GM21423 (cell line): Measurements from ENCODE around the gene SPATS2L.

Experiments used
- ATAC-seq: cut with Tn5 transposase; IDR thresholded peaks from one replicate; pipeline ENCODE4 v1.9.1; 2021; ENCODE audit warnings: mild to moderate bottlenecking, moderate library complexity; ENCODE audit not compliant: unreplicated experiment

Gene SPATS2L, protein sequence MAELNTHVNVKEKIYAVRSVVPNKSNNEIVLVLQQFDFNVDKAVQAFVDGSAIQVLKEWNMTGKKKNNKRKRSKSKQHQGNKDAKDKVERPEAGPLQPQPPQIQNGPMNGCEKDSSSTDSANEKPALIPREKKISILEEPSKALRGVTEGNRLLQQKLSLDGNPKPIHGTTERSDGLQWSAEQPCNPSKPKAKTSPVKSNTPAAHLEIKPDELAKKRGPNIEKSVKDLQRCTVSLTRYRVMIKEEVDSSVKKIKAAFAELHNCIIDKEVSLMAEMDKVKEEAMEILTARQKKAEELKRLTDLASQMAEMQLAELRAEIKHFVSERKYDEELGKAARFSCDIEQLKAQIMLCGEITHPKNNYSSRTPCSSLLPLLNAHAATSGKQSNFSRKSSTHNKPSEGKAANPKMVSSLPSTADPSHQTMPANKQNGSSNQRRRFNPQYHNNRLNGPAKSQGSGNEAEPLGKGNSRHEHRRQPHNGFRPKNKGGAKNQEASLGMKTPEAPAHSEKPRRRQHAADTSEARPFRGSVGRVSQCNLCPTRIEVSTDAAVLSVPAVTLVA

DNA sequence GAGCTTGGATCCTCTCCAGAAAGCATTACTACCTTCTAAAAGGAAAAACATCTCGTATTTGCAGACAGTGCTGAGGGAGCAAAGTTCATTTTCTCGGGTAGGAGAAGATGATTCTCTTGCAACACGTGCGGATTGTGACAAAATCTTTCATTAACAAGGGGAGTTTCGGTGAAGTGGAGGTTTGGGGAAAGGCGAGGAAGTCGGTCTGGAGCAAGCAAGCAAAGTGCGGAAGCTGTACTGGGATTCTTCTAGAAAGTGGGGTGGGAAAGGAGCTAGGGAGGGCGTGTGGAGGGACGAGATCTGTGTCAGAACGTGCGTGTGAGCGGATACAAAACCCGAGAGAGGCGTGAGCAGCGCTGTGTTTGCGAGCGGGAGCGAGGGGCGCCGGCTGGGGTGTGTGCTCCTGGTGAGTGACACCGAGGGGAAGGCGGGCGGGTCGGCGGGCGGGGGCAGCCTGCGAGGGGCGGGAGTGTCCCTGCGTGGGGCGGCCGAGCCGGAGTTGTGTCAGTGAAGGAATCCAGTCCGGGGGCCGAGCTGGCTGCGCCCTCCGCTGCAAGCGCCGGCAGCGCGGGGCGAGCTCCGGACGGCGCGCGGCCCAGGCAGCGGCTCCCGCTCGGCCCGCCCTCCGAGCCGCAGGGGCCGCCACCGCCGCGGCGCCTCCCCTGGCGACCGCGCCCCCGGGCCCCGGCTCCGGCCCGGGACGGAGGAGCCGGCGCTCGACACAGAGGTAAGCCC is at the start of gene SPATS2L:
Gene SPATS2L (plus strand): TSS at position 498 of the 735 bp plus-strand sequence. CDS start 82,552 bp downstream, outside the sequence.
- peak; percentile 50 for ATAC-seq

DNA sequence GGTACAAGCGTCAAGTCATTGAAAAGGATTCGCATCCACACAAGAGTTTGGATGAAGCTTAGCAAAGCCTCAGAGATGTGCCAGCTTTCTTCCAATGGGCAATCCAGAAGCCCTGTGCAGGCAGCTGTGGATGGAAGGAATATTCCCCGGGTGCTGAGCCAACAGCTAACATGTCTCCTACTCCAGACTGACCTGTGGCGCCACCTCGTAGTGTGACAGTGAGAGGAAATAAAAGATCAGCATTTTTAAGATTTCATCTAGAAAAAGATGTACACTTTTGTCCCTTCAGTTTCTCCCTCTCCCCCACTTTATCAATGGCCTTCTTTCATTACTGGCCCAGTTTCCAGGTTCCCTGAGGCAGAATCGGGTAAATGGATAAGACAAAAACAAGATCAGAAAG is 48.9 kb upstream of the SPATS2L start:
- ATAC-seq, result no peak

DNA sequence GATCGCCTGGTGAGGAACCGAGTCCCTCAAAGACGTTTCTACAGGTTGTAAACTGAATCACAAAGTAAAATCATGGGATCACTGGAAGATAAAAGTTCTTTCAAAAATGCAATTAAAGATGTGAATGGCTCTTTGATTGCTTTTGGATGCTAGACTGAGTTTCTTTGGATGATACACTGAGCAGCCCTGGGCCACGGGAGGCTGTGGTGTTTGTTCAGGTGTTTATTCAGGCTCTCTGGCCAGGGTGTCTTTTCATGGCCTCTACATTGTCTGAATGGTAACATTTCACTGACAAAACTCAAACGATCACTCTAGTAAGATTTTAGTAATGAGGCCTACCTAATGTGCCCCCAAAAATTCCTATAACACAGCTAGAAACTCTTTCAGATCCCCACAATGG is 48.4 kb upstream of the SPATS2L start:
- ATAC-seq, result no peak

DNA sequence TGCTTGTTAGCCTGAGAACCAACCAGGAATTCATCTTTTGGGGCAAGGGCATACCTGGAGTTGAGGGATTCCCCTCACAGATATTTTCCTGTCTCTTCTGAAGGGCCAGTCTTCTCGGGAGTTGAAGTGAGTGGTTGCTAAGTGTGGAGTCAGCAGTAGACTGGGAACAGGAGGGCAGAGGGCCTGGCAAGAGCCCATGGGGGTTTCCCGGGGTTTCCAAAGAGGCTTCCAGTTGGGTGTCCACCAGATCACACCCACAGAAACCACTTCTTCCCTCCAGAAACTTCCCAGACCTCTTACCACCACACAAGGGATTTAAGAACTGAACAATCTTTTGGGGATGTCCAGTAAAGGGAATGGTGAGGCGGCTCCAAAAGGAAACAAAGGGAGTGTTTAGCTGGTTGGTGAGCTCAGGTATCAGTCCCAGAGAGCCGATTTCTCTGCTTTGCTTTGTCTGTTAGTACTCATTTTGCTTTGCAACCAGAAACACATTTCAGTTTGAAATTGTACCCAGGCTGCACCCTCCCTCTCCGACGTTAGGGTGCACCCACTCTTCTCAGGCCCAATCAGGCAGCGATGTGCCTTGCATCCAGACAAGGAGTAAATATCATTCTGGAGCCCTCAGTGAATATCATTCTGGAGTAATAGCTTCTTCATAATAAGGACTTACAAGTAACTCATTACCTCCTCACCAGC is 47.5 kb upstream of the SPATS2L start:
- no peak for ATAC-seq

DNA sequence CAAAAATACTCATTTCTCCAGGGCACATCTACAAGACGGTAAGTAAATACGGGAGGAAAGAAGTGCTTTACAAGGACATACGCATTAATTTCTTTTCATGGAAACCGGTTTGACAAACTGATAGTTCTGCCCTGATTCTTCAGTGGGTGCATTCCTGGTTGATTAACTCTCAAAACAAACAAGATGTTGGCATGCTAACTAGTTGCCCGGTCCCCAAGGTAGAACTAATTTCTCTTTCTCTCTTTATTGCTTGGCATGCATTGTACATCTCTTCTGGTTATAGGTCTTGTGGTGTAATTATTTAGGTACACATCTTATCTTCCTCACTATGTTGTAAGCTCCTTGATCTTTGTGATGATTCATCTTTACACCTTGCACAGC is 46.9 kb upstream of the SPATS2L start:
- ATAC-seq, result no peak

DNA sequence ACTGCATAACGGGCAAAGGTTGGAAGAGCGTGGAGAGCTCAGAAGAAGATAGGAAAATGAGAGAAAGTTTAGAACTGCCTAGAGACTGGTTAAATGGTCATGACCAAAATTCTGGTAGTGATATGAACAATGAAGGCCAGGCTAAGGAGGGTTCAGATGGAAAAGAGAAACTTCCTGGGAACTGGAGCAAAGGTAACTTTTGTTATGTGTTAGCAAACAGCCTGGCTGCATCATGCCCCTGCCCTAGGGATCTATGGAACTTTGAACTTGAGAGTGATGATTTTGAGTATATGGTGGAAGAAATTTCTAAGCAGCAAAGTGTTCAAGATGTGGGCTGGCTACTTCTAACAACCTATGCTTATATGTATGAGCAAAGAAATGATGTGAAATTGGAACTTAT is 44.4 kb upstream of the SPATS2L start:
- ATAC-seq, result no peak

DNA sequence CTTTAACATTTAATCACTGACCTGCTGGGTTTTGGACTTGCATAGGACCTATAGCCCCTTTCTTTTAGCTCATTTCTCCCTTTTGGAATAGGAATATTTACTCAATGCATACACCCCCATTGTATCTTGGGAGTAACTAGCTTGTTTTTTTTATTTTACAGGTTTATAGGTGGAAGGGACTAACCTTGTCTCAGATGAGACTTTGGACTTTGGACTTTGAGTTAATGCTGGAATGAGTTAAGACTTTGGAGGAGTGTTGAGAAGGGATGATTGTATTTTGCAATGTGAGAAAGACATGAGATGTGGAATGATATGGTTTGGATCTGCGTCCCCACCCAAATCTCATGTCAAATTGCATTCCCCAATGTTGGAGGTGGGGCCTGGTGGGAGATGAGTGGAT is 43.2 kb upstream of the SPATS2L start:
- no peak for ATAC-seq

DNA sequence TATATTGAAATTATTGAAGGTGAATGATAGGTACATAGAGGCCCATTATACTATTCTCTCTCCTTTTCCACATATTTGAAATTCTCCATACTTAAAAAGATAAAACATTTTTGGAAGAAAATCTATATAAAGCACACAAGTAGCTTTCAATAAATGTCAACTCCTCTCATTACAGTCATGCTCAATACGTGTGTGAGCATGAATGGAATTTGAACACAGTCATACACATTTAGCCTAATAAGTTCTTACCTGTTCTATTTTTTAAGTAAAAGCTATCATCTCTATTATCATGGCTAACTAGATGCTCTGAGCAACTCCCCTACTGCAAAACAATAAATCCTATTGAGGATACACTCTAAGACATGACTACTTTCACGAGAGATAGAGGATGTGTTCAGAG is 41.9 kb upstream of the SPATS2L start:
- no peak for ATAC-seq

DNA sequence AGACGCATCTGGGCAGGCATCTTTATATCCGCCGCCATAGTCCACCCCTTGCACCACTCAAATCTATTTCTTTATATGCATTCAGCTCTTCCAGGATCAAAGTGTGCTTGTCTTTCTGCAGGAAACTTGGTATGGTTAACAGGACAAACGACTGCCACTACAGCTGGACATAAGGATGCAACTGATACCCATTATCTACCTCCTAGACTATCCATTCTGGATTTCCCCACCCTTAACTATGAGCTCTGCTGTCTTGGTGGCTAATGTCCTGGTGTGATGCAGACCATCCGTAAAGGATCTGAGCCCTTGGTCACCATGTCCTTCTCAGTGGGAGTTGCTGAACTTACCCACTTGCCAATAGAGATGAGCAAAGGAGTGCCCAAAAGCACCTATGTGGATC is 40.1 kb upstream of the SPATS2L start:
- ATAC-seq, result no peak

DNA sequence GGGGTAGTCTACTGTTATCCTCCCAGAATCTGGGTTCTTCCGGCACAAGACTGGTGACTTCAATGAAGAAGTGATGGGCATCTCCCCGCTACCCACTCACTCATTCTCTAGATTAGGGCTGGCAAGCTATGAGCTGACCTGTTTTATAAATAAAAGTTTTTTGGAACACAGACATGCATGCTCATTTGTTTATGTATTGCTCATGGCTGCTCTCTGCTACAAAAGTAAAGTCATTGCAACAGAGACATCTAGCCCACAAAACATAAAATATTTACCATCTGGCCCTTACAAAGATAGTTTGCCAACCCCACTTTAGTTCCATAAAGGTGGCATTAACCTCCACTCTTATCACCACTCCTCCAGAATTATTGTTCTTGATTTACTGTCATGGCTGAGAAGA is 39.1 kb upstream of the SPATS2L start:
- no peak for ATAC-seq

DNA sequence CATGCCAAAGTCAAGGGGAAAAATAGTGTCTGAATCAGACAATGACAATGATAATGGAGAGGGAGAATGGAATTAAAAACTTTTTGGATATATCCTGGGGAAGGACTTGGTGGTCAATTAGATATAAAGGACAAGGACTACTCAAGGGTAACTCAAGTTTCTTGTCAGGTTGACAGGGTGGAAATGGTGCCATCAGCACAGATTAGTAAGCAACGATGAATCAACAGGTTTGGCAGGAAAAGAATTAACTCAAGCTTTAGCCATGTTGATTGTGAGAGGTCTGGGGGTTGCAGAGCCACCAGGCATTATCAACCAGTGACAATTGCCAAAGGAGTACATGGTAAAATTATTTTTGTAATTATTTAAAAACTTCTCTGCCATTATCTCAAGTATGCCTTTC is 35.8 kb upstream of the SPATS2L start:
- ATAC-seq, result no peak

DNA sequence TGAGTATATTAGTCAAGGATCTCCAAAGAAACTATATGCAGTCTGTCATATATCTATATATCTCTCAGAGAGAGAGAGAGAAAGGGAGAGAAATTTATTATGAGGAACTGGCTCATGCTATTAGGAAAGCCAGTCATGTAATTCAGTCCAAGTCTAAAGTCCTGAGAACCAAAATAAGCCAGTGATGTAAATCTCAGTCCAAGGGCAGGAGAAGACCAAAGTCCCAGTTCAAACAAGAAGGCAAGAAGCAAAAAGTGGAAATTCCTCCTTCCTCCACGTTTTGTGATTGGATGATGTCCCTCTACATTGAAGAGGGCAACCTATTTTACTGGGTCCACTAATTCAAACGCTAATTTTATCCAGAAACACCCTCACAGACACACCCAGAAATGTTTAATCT is 34.2 kb upstream of the SPATS2L start:
- no peak for ATAC-seq

DNA sequence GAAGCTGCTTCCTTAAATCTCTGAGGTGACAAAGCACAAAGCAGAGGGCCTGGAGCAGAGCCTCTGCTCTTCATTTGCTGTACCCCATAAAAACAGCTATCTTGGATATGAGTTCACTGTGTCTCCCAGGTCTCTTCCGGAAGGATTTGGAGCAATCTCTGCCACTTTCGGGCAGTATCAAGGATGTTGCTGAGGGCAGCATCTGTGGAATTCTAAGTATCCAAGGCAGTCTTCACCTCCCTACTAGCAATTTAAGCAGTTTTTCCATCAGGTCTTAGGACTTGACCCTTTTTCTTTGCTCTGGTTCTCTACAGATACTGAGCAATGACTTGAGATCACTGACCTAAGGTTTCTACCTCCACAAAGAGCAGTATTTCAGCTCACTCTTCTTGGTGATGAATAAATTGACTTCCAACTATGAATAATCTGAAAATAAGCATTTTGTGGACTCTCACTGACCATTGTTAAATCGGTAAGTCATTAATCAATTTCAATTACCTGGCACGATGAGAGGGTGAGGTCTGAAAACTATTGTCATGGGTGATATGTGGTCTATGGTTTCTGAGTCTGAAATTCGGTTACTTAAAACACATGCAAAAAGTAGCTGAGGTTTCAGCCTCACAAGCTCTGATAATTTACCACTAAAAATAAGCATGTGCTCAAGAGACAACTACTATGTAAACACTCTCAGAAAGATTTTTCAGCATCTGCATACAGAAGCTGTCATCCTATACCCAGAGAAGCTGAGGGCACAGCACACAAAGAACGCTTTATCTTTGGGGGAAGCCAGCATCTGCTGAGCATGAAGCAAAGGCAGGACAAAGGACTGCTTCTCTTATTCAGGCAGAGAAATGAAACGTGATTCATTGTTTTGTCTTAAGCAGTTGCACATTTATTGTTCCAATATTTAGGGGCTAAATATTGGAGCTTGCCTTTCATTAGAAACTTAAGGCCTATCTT is 32.1 kb upstream of the SPATS2L start:
- ATAC-seq, result no peak

DNA sequence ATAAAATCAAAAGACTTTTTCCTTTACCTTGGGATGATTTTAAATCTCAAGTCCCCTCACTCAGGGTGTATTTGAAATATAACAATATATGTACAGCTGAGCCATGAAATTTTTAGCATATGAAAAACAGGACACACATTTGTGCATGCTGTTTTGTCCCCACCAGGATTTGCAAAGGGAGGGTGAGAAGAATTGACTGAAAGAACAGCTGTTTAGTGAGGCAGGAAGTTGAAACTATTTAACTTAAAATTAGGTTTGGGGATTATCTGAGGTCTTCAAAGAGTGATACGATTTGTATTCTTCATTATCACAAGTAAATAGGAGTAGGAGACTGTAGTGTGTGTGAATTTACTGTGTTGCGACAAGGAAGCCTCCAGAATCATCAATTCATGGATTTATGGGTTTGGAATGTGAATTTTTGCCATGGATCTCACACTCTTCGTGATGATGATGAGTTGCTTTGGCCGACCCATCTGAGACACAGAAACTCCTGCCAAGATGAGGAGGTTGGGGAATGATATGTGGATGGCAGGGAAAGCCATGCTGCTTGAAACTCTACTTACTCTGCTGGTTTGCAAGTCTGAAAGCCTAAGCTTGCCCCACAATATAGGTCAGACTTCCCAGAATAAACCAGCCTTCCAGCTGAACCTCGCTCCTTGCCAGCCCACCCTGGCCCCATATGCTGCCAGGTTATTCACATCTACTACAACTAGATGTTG is 31.0 kb upstream of the SPATS2L start:
- no peak for ATAC-seq

DNA sequence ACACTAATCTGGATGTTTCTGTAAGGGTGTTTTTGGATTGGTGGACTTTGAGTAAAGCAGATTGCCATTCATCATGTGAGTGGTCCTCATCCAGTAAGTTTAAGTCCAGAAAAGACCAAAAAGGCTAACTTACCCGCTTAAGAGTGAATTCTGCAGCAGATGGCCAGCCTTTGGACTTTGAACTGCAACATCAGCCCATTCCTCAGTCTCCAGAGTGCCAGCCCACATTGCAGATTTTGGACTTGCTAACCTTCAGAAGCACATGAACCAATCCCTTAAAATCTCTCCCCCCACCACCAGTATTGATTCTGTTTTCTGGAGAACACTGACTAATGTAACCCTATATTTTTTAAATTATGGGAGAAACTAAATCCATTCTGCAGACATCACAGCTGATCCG is 30.0 kb upstream of the SPATS2L start:
- ATAC-seq, result no peak

DNA sequence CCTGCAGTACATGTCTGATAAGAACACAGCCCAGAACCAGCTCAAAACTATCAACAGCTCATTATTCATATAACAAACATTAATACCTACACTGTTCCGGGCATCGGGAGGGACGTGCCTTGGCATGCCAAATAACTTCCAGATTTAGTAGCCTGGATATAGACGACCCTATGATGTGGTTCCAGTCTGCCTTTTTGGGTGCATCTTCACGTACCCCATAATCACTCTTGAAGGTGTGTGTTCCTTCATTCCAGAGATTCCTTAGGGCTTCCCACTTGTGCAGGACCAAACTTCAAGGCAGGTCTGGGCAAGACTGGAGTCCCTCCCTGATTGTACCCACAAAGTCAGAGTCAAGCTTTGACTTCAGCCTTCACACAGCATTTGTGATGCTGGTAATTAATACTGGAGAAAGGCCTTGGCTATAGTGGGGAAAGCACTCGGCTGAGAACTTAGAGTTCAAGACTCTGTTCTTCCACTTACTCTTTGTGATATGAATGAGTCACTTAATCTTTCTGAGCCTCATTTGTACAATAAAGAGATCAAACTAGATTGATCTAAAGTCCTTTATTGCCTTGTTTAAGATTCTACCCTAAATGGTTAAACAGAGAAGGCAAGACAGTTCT is 27.7 kb upstream of the SPATS2L start:
- no peak for ATAC-seq

DNA sequence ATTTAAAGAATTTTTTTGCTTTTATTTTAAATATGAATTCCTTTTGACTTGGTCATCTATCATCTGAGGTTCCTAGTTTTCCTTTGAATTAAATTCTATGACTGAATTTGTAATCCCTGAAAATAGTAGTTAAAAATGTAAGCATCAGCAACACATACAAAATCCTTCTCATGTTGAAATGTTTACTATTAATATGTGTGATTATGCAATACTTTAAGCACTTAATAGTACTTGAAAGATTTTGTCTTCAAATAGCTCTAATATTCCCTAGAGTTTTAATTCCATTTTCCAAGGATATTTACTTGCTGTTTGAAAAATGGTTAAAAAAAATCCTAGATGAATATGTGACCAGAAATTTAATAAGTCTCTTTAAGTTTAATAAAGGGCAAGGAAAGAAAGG is 26.6 kb upstream of the SPATS2L start:
- no peak for ATAC-seq

DNA sequence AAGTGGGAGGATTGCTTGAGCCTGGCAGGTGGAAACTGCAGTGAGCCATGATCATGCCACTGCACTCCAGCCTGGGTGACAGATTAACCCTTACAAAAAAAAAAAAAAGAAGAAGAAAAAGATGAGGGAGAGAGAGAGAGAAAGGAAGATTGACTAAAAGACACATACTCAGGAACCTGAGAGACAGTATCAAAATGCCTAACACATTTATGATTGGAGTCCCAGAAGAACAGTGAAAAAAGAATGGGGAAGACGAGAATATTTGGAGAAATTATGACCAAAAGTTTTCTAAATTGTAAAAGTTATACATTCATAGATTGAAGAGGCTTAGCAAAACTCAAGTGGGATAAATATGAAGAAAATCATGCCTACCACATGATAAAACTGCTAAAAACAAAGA is 19.9 kb upstream of the SPATS2L start:
- ATAC-seq, result no peak

DNA sequence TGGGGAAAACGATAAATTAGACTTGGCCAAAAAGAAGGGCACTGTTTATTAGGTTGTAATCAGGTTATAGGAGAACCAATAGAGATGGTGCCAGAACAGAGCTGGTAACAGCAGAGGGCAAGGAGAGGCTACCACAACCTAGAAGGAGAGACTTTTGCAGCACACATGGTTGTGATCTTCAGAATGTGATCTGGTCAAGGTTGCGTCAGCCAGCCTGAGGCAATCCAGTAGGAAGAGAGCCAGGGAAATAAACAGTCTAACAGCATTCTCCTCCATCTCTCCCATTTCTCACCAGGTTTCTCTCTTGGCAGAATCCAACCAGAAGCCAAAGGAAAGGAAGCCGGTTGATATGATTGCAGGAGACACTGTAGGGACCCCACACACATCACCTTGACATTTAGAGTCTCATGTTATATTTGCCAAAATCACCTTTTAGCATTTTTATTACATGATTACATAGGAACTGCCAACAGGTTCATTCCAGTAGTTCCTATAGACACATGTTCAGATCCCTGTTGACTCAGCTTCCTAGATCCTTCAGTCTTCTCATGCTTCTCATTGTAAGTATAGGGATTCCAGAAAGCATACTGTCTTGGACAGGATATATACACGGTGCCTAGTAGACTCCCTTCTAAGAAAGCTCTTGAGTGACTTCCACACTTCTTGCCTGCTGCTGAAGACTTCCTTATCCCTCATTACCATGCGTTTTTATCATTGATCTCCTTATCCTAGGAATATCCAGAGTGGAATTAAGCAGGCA is 17.6 kb upstream of the SPATS2L start:
- ATAC-seq, result no peak
